HepG2 (cell line): ENCODE results near the gene DDX17. TPM values are rescaled to one million over a fixed set of nuclear protein-coding genes. Genes with fewer than 3 reads are reported as not detected.

Experiments used
- ATAC-seq: fragments of 200-7000 bp; cut with Tn5 transposase; 3 replicates; pipeline ENCODE4 v1.9.1; 2020; ENCODE audit warnings: mild to moderate bottlenecking, moderate library complexity
- BruUV-seq: library from RNA; stranded (reverse); fragments of 400-500 nt; replicated peaks from 2 replicates; lab custom pipeline; 2021; lab: Mats Ljungman, UMichigan
- CTCF ChIA-PET: fragments of 300-600 bp; formaldehyde crosslinking; extraction: SDS; loops from one replicate; lab custom pipeline; 2021; ENCODE audit warnings: low total read pairs, inconsistent platforms, low intra/inter-chr PET ratio; lab: Yijun Ruan, JAX
- POLR2A ChIA-PET: fragments of 350-600 bp; sonication (Branson Sonifier 250); formaldehyde crosslinking; loops from one replicate; lab custom pipeline; 2020; ENCODE audit warnings: antibody characterized with exemption, inconsistent platforms; lab: Yijun Ruan, JAX
- DNase-seq: peaks from one replicate; pipeline ENCODE4 v3.0.0-alpha.2; 2015; ENCODE audit warnings: low spot score
- FAIRE-seq: peaks from 3 replicates; lab custom pipeline; 2011; peaks lifted over from hg19 to GRCh38; lab: Jason Lieb, UNC
- H2AFZ ChIP-seq: one replicate; pipeline ENCODE4 v1.6.1; 2011; ENCODE audit warnings: low read length, inconsistent platforms
- H3K27ac ChIP-seq: fragments of 300-600 bp; 3 replicates; pipeline ENCODE4 v1.8.0; 2011; ENCODE audit warnings: mixed run types, mild to moderate bottlenecking, mixed read lengths, low read length, inconsistent platforms; ENCODE audit not compliant: insufficient read depth; ENCODE audit errors: extremely low read length
- H3K27me3 ChIP-seq, 2 experiments: fragments of 200-600 bp in 1 of 2; 2 replicates in 1 of 2; 3 replicates in 1 of 2; pipeline versions ENCODE4 v1.6.0 to v1.8.0; 2011; ENCODE audit warnings: low read length in 2 of 2, mild to moderate bottlenecking in 2 of 2, moderate library complexity in 2 of 2, inconsistent platforms in 1 of 2; ENCODE audit not compliant: insufficient read depth in 2 of 2, control insufficient read depth in 1 of 2
- H3K36me3 ChIP-seq, 2 experiments: fragments of 200-600 bp in 1 of 2; replicated peaks in 1 of 2; 2 replicates in 1 of 2; 3 replicates in 1 of 2; pipeline versions ENCODE4 v1.5.1 to v1.8.0; 2011; ENCODE audit warnings: low read length in 2 of 2, inconsistent platforms in 1 of 2; ENCODE audit not compliant: insufficient read depth in 2 of 2, control insufficient read depth in 1 of 2
- H3K4me1 ChIP-seq: 2 replicates; pipeline ENCODE4 v1.5.1; 2012; ENCODE audit warnings: low read length, inconsistent platforms; ENCODE audit not compliant: insufficient read depth
- H3K4me2 ChIP-seq: 2 replicates; pipeline ENCODE4 v1.6.0; 2011; ENCODE audit warnings: low read depth, low read length, inconsistent platforms
- H3K4me3 ChIP-seq, 3 experiments: fragments of 200-600 bp in 1 of 3; sonication (generic), shearing (Covaris generic) in 1 of 3; replicated peaks in 1 of 3; 2 replicates each; pipeline ENCODE4 v1.5.1; 2011 to 2016; ENCODE audit warnings: low read length in 3 of 3, inconsistent platforms in 2 of 3, low read depth in 2 of 3, mild to moderate bottlenecking in 2 of 3, control low read depth in 1 of 3, mixed read lengths in 1 of 3; ENCODE audit not compliant: insufficient read depth in 1 of 3
- H3K79me2 ChIP-seq: one replicate; pipeline ENCODE4 v1.6.1; 2011; ENCODE audit warnings: low read length, inconsistent platforms; ENCODE audit not compliant: insufficient read depth
- H3K9ac ChIP-seq: 2 replicates; pipeline ENCODE4 v1.6.0; 2011; ENCODE audit warnings: mild to moderate bottlenecking, low read depth, low read length, inconsistent platforms; ENCODE audit not compliant: insufficient read depth
- H3K9me3 ChIP-seq: 2 replicates; pipeline ENCODE4 v1.5.1; 2012; ENCODE audit warnings: mild to moderate bottlenecking, low read length
- H4K20me1 ChIP-seq: 2 replicates; pipeline ENCODE4 v1.6.0; 2011; ENCODE audit warnings: inconsistent platforms, mild to moderate bottlenecking, low read length, moderate library complexity; ENCODE audit not compliant: insufficient read depth
- E2F5 ChIP-seq: sonication (generic); formaldehyde crosslinking; conservative IDR thresholded peaks from 2 replicates; pipeline ENCODE4 v1.4.0; 2020; ENCODE audit warnings: missing genetic modification reagents
- TRIM24 ChIP-seq: sonication (generic); formaldehyde crosslinking; IDR thresholded peaks from 2 replicates; pipeline ENCODE4 v1.8.0; 2022; ENCODE audit warnings: mild to moderate bottlenecking, missing genetic modification reagents
- ZNF646 ChIP-seq: sonication (generic); formaldehyde crosslinking; IDR thresholded peaks from 2 replicates; pipeline ENCODE4 v1.9.0; 2021; ENCODE audit warnings: mild to moderate bottlenecking, missing genetic modification reagents
- WGBS: methylation state at CpG from one replicate; pipeline ENCODE4 v1.1.6; 2017; ENCODE audit warnings: low lambda C conversion rate; 5-methylcytosine and 5-hydroxymethylcytosine counted together
- in situ Hi-C: cut with HindIII; loops from 2 replicates; pipeline ENCODE4 v1.10.0; 2017; ENCODE audit warnings: low pct_unique_long_range_greater_than_20kb; ENCODE audit not compliant: extremely low pct_ligation_motif_present
- intact Hi-C: fragments of 100-400 bp; cut with micrococcal nuclease; formaldehyde crosslinking; loops from one replicate; pipeline ENCODE4 v1.10.0; 2022; ENCODE audit not compliant: unreplicated experiment
- polyA plus RNA-seq, 8 experiments: library from polyadenylated mRNA; depleted of rRNA in 3 of 8; stranded (reverse) in 7 of 8; unstranded in 1 of 8; fragments of >200 nt; fragmentation: Illumina TruSeq in 4 of 8; extraction: Trizol in 4 of 8; gene quantifications; 2 replicates each; pipeline versions ENCODE4 v1.2.1 to v1.2.3, GENCODE V29; 2011 to 2016; ENCODE audit warnings: low read depth in 4 of 8, missing spikeins in 1 of 8, mixed read lengths in 1 of 8; ENCODE audit not compliant: insufficient read depth in 1 of 8
- total RNA-seq, 5 experiments: library from RNA; depleted of rRNA; stranded (reverse); fragments of >200 nt; fragmentation: Illumina TruSeq; extraction: Trizol; gene quantifications; 2 replicates each; pipeline ENCODE4 v1.2.3, GENCODE V29; 2016; ENCODE audit warnings: low read depth in 1 of 5
- TF ChIP-seq, protein P1 (sequence below): fragments of 450-650 bp; IDR thresholded peaks from 2 replicates; pipeline ENCODE4 v1.6.1; 2016

The DDX17 gene
- total and polyA plus RNA-seq, 2 of the 13 experiments (the other 11 are each of a cell fraction or from before 2014, with no cell fraction given): 238 to 344 TPM

GRCh38 chr22:38460426-38460840, 45.7 kb downstream of the DDX17 start:
- 29% methylated on average over 8 of the region's 8 CpGs for WGBS
- no peak for DNase-seq
- ATAC-seq: no peak
- H3K4me2 ChIP-seq: no peak overlapping the region
- no TSS peak for BruUV-seq
- peaks cover 6 to 51% of the 10 kb centered on the region in 2 experiments; a peak in 4 of 5 replicates for H3K27me3 ChIP-seq
- no peaks in the 10 kb centered on the region for H3K79me2 ChIP-seq
- no peak for FAIRE-seq
- H3K27ac ChIP-seq: no peak overlapping the region
- CTCF ChIA-PET: no interaction called here
- POLR2A ChIA-PET: no interaction called here
- H4K20me1 ChIP-seq: no peaks in the 10 kb centered on the region
- TF ChIP-seq, protein P1, sequence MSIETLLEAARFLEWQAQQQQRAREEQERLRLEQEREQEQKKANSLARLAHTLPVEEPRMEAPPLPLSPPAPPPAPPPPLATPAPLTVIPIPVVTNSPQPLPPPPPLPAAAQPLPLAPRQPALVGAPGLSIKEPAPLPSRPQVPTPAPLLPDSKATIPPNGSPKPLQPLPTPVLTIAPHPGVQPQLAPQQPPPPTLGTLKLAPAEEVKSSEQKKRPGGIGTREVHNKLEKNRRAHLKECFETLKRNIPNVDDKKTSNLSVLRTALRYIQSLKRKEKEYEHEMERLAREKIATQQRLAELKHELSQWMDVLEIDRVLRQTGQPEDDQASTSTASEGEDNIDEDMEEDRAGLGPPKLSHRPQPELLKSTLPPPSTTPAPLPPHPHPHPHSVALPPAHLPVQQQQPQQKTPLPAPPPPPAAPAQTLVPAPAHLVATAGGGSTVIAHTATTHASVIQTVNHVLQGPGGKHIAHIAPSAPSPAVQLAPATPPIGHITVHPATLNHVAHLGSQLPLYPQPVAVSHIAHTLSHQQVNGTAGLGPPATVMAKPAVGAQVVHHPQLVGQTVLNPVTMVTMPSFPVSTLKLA: peak; percentile 55
- TF ChIP-seq TRIM24 (CRISPR knock-in tag) (no peak), E2F5 (CRISPR knock-in tag) (no peak), ZNF646 (CRISPR knock-in tag) (peak; percentile 90)
- peaks cover 57% of the 10 kb centered on the region for H3K4me1 ChIP-seq
- H3K4me3 ChIP-seq: no peak overlapping the region
- no peak overlapping the region for H3K9ac ChIP-seq
- no peak overlapping the region for H2AFZ ChIP-seq
- in situ Hi-C loops: no loop called here
- no peaks in the 10 kb centered on the region for H3K36me3 ChIP-seq
- intact Hi-C loops: loop anchor here (5.0 kb wide), 1 partner anchor 47 kb away; the partner anchor contains the start of gene DDX17
- no peaks in the 10 kb centered on the region for H3K9me3 ChIP-seq
